ENCODE data around the gene KIDINS220. TPM values are rescaled to one million over a fixed set of nuclear protein-coding genes. Genes with fewer than 3 reads are reported as not detected.

KIDINS220 gene
- total and polyA plus RNA-seq, 2 of the 13 experiments (the other 11 are each of a cell fraction or from before 2014, with no cell fraction given) = 25.2 to 32.3 TPM

DNA sequence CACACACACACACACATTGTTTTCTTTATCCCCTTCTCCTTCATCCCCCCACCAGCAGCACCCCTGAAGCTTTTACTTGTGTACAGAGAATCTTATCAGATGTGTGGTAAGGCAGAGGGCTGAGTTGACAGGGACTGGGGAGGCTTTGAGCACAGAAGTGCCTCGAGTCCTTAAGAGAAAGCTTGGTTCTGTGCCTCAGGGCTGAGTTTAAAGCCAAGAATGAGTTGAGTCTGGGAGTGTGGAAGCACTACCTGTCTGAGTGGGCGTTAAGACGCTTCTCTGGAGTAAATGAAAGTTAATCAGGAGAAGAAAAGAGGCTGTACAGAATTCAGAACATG lies 152.9 kb downstream of the KIDINS220 start (continued):
- TF ChIP-seq FOXP1 (IDR thresholded peaks at IDR 0.05) (no peak), FOXP1 (CRISPR knock-in tag; IDR thresholded peaks at IDR 0.05) (peak; percentile 17; the same call in 1 of the 2 replicates), DNMT1 (CRISPR knock-in tag; IDR thresholded peaks at IDR 0.05) (no peak), EZH2 (conservative IDR thresholded peaks at IDR 0.05; ENCODE audit: low read depth, low read length) (no peak), EED (CRISPR knock-in tag; IDR thresholded peaks at IDR 0.05) (no peak), RELA (CRISPR knock-in tag; IDR thresholded peaks at IDR 0.05) (no peak), ZNF292 (CRISPR knock-in tag; IDR thresholded peaks at IDR 0.05; ENCODE audit: borderline replicate concordance, low read depth) (no peak), ZBTB3 (CRISPR knock-in tag; IDR thresholded peaks at IDR 0.05; ENCODE audit: borderline replicate concordance, low read depth) (no peak)
- TF ChIP-seq, protein P1, sequence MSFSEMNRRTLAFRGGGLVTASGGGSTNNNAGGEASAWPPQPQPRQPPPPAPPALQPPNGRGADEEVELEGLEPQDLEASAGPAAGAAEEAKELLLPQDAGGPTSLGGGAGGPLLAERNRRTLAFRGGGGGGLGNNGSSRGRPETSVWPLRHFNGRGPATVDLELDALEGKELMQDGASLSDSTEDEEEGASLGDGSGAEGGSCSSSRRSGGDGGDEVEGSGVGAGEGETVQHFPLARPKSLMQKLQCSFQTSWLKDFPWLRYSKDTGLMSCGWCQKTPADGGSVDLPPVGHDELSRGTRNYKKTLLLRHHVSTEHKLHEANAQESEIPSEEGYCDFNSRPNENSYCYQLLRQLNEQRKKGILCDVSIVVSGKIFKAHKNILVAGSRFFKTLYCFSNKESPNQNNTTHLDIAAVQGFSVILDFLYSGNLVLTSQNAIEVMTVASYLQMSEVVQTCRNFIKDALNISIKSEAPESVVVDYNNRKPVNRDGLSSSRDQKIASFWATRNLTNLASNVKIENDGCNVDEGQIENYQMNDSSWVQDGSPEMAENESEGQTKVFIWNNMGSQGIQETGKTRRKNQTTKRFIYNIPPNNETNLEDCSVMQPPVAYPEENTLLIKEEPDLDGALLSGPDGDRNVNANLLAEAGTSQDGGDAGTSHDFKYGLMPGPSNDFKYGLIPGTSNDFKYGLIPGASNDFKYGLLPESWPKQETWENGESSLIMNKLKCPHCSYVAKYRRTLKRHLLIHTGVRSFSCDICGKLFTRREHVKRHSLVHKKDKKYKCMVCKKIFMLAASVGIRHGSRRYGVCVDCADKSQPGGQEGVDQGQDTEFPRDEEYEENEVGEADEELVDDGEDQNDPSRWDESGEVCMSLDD (CRISPR knock-in tag; IDR thresholded peaks at IDR 0.05; ENCODE audit: borderline replicate concordance) = no peak
- TF ChIP-seq, protein P2, sequence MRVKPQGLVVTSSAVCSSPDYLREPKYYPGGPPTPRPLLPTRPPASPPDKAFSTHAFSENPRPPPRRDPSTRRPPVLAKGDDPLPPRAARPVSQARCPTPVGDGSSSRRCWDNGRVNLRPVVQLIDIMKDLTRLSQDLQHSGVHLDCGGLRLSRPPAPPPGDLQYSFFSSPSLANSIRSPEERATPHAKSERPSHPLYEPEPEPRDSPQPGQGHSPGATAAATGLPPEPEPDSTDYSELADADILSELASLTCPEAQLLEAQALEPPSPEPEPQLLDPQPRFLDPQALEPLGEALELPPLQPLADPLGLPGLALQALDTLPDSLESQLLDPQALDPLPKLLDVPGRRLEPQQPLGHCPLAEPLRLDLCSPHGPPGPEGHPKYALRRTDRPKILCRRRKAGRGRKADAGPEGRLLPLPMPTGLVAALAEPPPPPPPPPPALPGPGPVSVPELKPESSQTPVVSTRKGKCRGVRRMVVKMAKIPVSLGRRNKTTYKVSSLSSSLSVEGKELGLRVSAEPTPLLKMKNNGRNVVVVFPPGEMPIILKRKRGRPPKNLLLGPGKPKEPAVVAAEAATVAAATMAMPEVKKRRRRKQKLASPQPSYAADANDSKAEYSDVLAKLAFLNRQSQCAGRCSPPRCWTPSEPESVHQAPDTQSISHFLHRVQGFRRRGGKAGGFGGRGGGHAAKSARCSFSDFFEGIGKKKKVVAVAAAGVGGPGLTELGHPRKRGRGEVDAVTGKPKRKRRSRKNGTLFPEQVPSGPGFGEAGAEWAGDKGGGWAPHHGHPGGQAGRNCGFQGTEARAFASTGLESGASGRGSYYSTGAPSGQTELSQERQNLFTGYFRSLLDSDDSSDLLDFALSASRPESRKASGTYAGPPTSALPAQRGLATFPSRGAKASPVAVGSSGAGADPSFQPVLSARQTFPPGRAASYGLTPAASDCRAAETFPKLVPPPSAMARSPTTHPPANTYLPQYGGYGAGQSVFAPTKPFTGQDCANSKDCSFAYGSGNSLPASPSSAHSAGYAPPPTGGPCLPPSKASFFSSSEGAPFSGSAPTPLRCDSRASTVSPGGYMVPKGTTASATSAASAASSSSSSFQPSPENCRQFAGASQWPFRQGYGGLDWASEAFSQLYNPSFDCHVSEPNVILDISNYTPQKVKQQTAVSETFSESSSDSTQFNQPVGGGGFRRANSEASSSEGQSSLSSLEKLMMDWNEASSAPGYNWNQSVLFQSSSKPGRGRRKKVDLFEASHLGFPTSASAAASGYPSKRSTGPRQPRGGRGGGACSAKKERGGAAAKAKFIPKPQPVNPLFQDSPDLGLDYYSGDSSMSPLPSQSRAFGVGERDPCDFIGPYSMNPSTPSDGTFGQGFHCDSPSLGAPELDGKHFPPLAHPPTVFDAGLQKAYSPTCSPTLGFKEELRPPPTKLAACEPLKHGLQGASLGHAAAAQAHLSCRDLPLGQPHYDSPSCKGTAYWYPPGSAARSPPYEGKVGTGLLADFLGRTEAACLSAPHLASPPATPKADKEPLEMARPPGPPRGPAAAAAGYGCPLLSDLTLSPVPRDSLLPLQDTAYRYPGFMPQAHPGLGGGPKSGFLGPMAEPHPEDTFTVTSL (CRISPR knock-in tag; IDR thresholded peaks at IDR 0.05; ENCODE audit: borderline replicate concordance) = no peak
- TF ChIP-seq, protein P3, sequence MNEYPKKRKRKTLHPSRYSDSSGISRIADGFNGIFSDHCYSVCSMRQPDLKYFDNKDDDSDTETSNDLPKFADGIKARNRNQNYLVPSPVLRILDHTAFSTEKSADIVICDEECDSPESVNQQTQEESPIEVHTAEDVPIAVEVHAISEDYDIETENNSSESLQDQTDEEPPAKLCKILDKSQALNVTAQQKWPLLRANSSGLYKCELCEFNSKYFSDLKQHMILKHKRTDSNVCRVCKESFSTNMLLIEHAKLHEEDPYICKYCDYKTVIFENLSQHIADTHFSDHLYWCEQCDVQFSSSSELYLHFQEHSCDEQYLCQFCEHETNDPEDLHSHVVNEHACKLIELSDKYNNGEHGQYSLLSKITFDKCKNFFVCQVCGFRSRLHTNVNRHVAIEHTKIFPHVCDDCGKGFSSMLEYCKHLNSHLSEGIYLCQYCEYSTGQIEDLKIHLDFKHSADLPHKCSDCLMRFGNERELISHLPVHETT (CRISPR knock-in tag; conservative IDR thresholded peaks at IDR 0.05) = no peak
- TF ChIP-seq, protein P4, sequence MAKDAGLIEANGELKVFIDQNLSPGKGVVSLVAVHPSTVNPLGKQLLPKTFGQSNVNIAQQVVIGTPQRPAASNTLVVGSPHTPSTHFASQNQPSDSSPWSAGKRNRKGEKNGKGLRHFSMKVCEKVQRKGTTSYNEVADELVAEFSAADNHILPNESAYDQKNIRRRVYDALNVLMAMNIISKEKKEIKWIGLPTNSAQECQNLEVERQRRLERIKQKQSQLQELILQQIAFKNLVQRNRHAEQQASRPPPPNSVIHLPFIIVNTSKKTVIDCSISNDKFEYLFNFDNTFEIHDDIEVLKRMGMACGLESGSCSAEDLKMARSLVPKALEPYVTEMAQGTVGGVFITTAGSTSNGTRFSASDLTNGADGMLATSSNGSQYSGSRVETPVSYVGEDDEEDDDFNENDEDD (CRISPR knock-in tag; IDR thresholded peaks at IDR 0.05; ENCODE audit: borderline replicate concordance) = no peak
- TF ChIP-seq, protein P5, sequence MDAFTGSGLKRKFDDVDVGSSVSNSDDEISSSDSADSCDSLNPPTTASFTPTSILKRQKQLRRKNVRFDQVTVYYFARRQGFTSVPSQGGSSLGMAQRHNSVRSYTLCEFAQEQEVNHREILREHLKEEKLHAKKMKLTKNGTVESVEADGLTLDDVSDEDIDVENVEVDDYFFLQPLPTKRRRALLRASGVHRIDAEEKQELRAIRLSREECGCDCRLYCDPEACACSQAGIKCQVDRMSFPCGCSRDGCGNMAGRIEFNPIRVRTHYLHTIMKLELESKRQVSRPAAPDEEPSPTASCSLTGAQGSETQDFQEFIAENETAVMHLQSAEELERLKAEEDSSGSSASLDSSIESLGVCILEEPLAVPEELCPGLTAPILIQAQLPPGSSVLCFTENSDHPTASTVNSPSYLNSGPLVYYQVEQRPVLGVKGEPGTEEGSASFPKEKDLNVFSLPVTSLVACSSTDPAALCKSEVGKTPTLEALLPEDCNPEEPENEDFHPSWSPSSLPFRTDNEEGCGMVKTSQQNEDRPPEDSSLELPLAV (CRISPR knock-in tag; conservative IDR thresholded peaks at IDR 0.05; ENCODE audit: low read depth) = no peak

Measured in HepG2 (cell line).